ENCODE measurements around the gene FGF11.

DNA sequence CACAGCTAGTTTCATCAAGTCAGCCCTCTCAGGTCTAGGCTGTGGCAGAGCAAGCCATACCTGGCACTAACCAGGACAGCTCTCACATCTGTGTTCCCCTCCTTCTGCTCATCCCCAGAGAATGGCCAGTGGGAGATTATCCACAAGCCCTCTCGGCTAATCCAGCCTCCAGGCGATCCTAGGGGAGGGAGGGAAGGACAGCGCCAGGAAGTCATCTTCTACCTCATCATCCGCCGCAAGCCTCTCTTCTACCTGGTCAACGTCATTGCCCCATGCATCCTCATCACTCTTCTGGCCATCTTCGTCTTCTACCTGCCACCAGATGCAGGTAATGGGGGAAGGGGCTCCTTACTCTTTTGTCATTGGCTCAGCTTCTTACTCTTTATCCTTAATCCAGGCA lies 9.1 kb downstream of the FGF11 start:
- TF ChIP-seq EZH2 (IDR thresholded peaks at IDR 0.05; ENCODE audit: insufficient read depth, poor library complexity, severe bottlenecking) (no peak), EZH2phosphoT487 (IDR thresholded peaks at IDR 0.05; ENCODE audit: insufficient read depth, low read depth) (no peak)
